HG02973 (cell line): ENCODE measurements around the gene SLC6A18.

Experiments
- ATAC-seq: cut with Tn5 transposase; IDR thresholded peaks from one replicate; pipeline ENCODE4 v1.9.1; 2021; ENCODE audit warnings: moderate library complexity; ENCODE audit not compliant: unreplicated experiment

Gene SLC6A18

DNA sequence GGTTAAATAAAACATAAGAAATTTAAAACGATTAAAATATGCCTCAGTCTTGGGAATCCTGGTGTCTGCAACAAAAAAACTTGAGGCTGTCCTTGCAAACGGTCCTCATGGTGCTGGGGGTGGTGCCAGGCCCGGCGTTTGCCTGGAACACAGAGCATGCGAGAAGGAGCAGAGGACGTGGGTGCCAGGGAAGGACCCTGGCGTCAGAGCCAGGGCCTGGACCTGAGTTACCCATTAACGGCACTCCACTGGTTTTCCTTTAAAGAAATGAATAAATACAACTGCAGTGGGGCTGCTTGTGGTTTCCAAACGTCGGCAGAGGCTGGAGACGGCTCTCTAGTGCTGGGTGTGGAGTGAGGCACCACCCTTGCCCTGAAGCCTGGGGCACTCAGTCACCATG, at the start of gene SLC6A18:
Gene SLC6A18 (plus strand): TSS at position 301 of the 400 bp plus-strand sequence. CDS start 97 bp downstream, at position 398.
- ATAC-seq, result no peak

GRCh38 chr5:1175801-1176472, 49.2 kb upstream of the SLC6A18 start:
- no peak for ATAC-seq

GRCh38 chr5:1176473-1177391, 48.4 kb upstream of the SLC6A18 start:
- no peak for ATAC-seq

DNA sequence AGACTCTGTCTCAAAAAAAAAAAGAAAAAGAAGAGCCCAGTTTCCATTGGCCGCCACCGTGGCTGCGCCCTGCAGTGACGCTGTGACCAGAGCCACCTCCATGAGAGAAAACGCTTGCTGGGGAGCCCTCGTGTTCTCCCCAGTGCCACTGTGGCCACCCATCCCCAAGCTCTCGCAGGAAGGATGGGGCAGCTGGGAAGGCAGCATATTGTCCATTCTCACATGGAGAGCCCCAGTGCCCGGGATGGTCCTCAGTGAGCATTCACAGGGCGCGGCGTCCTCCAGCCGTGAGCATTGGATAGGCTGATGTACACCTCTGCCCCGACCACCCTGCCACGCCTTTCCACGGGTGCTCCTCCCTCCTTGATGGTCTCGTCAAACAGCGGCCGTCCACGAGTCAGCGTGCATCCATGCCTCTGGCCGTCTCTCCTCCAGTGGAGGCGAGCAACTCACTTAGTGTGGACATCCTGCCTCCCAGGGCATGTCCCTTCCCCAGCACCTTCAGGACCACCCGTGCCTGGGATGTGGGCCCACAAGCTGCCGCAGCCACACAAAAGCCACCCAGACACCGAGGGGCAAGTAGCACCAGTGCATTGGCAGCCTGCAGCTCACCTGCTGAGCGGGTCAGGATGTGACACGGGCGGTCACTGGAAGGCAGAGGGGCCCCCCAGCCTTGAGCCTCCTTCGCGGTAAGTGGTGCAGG, 47.2 kb upstream of the SLC6A18 start:
- ATAC-seq, result no peak

DNA sequence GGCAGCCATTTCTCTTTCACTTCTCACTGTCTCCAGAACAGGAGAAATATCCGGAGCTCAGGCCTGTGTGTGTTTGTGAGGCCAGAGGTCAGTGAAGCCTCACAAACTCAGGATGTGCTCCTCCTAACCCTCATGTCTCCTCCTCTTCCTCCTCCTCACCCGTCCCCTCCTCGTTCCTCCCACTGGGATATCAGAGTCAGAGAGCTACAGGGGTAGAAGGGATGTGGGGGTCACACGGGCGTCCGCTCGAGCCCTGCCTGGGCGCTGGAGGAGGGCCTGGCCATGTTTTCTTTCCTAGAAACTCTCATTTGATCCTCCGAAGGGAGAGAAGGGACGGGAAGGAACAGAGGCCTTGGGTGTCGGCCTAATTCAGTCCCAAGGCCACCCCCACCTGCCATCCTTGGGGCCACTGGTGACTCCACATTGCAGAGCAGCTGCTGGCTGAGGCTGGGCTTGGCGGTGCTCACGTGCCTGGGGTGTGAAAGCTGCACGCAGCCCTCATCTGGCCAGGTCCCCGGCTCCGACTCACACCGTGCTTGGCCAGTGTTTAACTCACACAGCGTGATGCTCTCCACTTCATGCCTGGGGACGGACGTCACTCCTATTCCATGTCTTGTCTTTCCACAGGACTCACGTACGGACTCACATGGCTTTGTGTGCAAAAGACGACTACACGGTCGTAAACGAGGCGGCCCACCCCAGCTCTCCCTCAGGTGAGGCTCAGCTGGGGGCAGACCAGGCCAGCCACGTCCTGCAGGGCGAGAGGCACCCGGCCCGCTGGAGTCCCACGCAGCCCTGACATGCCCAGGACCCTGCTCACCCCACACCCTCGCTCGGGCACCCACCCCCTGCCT, 46.4 kb upstream of the SLC6A18 start:
- no peak for ATAC-seq

- ATAC-seq, result no peak
Observed at GRCh38 chr5:1179383-1179715, 45.8 kb upstream of the SLC6A18 start.

DNA sequence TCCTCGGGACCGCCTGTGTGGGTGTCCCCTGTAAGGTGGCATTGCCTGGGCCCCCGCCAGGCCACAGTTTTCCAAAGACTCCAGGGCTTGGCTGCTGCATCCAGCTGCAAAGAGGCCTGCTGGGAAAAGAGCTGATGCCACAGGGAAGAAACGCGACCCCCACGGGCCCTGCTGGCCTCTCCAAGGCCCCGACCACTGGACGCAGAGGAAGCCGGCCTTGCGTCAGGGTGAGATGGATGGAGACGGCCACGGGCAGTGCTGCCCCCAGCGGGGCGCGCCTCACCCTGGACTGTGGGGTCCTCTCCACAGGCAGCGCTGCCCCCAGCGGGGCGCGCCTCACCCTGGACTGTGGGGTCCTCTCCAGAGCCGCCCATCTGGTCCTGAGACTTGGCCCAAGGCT, 45.1 kb upstream of the SLC6A18 start:
- no peak for ATAC-seq

GRCh38 chr5:1180841-1181271, 44.3 kb upstream of the SLC6A18 start:
- no peak for ATAC-seq

DNA sequence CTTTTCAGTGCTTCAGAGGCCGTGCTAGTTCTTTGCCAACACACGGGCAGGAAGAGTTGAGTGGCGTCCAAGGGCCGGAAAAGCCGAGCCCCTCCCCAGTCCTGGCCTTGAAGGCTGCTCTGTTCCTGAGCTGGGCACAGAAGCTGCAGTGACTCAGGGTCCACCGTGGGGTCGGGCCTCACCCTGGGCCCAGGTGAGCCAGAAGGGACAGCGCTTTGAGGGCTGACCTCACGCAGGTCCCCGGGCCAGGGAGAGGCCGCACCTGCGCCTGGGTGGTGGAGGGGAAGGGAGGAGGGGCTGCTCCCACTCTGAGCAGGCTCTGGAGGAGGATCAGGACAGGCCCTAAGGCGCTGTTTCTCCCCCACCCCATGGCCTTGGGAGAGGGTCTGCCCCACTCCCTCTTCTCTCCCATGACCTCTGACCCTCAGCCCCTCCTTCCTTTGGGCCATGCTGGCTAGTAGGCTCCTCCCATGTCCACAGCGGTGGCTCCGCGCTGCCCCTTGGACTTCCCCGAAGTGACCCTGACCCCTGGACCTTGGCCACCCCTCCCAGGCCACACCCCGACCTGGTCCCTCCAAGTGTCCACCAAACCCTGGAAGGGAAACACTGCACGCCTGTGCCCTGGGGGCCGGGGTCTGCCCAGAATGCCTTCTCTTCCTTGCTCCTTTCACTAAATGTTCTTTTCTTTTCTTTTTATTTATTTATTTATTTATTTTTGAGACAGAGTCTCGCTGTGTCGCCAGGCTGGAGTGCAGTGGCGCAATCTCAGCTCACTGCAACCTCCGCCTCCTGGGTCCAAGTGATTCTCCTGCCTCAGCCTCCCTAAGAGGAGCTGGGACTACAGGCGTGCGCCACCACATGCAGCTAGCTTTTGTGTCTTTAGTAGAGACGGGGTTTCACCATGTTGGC, 43.5 kb upstream of the SLC6A18 start:
- no peak for ATAC-seq

DNA sequence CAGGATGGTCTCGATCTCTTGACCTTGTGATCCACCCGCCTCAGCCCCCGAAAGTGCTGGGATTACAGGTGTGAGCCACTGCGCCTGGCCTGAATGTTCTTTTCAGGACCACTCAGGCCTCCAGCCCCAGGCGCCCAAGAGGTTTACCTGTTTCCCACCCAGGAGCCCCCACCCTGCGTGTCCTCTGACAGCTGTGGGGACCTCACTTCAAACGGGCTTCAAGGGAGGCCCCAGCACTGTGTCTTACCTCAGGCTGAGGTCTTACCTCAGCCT, 42.9 kb upstream of the SLC6A18 start:
- no peak for ATAC-seq

GRCh38 chr5:1182633-1183423, 42.4 kb upstream of the SLC6A18 start:
- ATAC-seq, result no peak

- ATAC-seq, result no peak
Observed at GRCh38 chr5:1183424-1184162, 41.6 kb upstream of the SLC6A18 start.

DNA sequence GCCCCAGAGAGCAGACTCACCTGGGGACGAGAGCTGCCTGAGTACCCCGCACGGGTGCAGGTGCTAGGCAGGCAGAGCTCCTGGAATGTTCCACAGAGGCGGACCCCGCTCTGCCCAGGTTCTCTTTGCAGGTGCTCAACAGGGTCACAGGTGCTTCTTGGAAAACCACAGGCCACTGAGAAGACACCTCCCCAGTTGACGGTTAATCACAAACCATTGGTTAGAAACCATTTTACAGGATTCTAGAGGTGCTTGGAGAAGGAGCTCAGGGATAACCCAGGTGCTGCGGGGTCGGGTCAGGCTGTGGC, 41.1 kb upstream of the SLC6A18 start:
- no peak for ATAC-seq

DNA sequence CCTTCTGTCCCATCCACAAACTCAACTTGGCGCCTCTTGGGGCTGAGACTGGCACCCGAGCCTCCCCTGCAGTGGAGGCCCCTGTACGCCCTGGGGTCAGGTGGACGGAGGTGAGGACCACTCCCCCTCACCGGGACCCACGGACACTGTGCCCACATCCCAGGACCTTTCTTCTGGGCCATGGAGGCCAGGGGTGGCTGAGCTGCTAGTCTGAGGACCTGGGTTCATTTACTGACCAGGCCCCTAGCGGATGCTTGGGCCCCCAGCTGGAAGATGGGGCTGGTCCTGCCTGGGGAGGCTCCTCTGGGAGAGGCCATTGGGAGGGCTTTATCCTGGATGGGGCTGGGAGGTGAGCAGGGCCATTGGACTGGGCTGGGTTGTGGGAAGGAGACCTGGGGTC, 40.7 kb upstream of the SLC6A18 start:
- ATAC-seq, result no peak

GRCh38 chr5:1185038-1185627, 40.0 kb upstream of the SLC6A18 start:
- no peak for ATAC-seq

GRCh38 chr5:1185629-1186350, 39.4 kb upstream of the SLC6A18 start:
- no peak for ATAC-seq

GRCh38 chr5:1186351-1187233, 38.6 kb upstream of the SLC6A18 start:
- no peak for ATAC-seq
